ENCODE measurements around the gene PIGV. TPM values are rescaled to one million over a fixed set of nuclear protein-coding genes. Genes with fewer than 3 reads are reported as not detected.

PIGV gene
- total RNA-seq, 4 donors from 2014 or later = 9.5 to 20.3 (median 12.4) TPM

GRCh38 chr1:26824731-26825130 lies 37.0 kb downstream of the PIGV start:
- Histone ChIP-seq H3K27me3 (no peaks in the 10 kb centered on the region), H3K27ac (no peak overlapping the region), H3K4me3 (no peak overlapping the region), H3K4me1 (peaks cover 10 to 20% of the 10 kb centered on the region in 2 donors), H3K9me3 (no peaks in the 10 kb centered on the region), H3K36me3 (no peaks in the 10 kb centered on the region)
- no peak for DNase-seq
- no peak for TF ChIP-seq CTCF (IDR thresholded peaks at IDR 0.05)
- no peak for TF ChIP-seq POLR2A (IDR thresholded peaks at IDR 0.05)
- intact Hi-C loops (cut with DNase I; ENCODE audit: low total_unique reads) = no loop called here

- intact Hi-C loops (cut with DNase I; ENCODE audit: low total_unique reads) = no loop called here
These were observed 38.7 kb downstream of the PIGV start, which contains the start of gene ZDHHC18 for GRCh38 chr1:26826261-26827105. TSS of gene ZDHHC18 (plus strand) at chr1:26826688. CDS start at chr1:26826805, 117 bp downstream.

GRCh38 chr1:26827106-26827604 lies 39.4 kb downstream of the PIGV start:
- Histone ChIP-seq H3K4me1 (peaks cover 10 to 20% of the 10 kb centered on the region in 2 donors), H3K27me3 (no peaks in the 10 kb centered on the region), H3K4me3 (peak overlapping the region; percentile 82 to 87), H3K9me3 (no peaks in the 10 kb centered on the region), H3K36me3 (no peaks in the 10 kb centered on the region), H3K27ac (peak overlapping the region; percentile 89 to 90)
- intact Hi-C loops (cut with DNase I; ENCODE audit: low total_unique reads) = no loop called here
- no peak for TF ChIP-seq POLR2A (IDR thresholded peaks at IDR 0.05)
- no peak for TF ChIP-seq CTCF (IDR thresholded peaks at IDR 0.05)
- no peak for DNase-seq

More at GRCh38 chr1:26826261-26827105, 38.7 kb downstream of the PIGV start, which contains the start of gene ZDHHC18:
- H3K4me3 ChIP-seq = peak within 1 kb of the TSS; percentile 82 to 87
- TF ChIP-seq CTCF (IDR thresholded peaks at IDR 0.05) (peak; percentile 29 to 89 (median 73)), POLR2A (IDR thresholded peaks at IDR 0.05) (peak; percentile 37 to 62)
- H3K36me3 ChIP-seq = no peaks in the 10 kb centered on the region
- H3K4me1 ChIP-seq = peaks cover 10 to 20% of the 10 kb centered on the region in 2 donors
- H3K27me3 ChIP-seq = no peaks in the 10 kb centered on the region
- peak; percentile 70 to 72 for DNase-seq
- H3K27ac ChIP-seq = peak within 1 kb of the TSS; percentile 89 to 90
- no peaks in the 10 kb centered on the region for H3K9me3 ChIP-seq

- no peaks in the 10 kb centered on the region for H3K36me3 ChIP-seq
- H3K4me1 ChIP-seq = peaks cover 10 to 20% of the 10 kb centered on the region in 2 donors
- peak overlapping the region; percentile 89 to 90 for H3K27ac ChIP-seq
- H3K4me3 ChIP-seq = peak overlapping the region; percentile 82 to 87
- no peak for TF ChIP-seq CTCF (IDR thresholded peaks at IDR 0.05)
- TF ChIP-seq POLR2A (IDR thresholded peaks at IDR 0.05) = no peak
- no peak for DNase-seq
- no peaks in the 10 kb centered on the region for H3K9me3 ChIP-seq
- intact Hi-C loops (cut with DNase I; ENCODE audit: low total_unique reads) = no loop called here
- no peaks in the 10 kb centered on the region for H3K27me3 ChIP-seq
These were observed 39.9 kb downstream of the PIGV start for GRCh38 chr1:26827663-26828062.

- Histone ChIP-seq H3K27me3 (no peaks in the 10 kb centered on the region), H3K4me1 (peaks cover 10 to 20% of the 10 kb centered on the region in 2 donors), H3K27ac (peak overlapping the region in 1 of 2 donors; percentile 15), H3K4me3 (no peak overlapping the region), H3K36me3 (no peaks in the 10 kb centered on the region), H3K9me3 (no peaks in the 10 kb centered on the region)
- intact Hi-C loops (cut with DNase I; ENCODE audit: low total_unique reads) = no loop called here
- no peak for DNase-seq
- TF ChIP-seq CTCF (IDR thresholded peaks at IDR 0.05) = no peak
- no peak for TF ChIP-seq POLR2A (IDR thresholded peaks at IDR 0.05)
These were observed 40.8 kb downstream of the PIGV start for GRCh38 chr1:26828411-26828991.
